Activated CD4-positive, alpha-beta T cell treated with anti-CD3 and anti-CD28 coated beads for 4 hours (primary cell): Measurements from ENCODE around the gene SYK.

Source experiments
- DNase-seq, 2 donors: peaks; one replicate each; pipeline ENCODE4 v3.0.0-alpha.2; 2020

Gene SYK

GRCh38 chr9:90909225-90909624, 107.6 kb downstream of the SYK start:
- no peak for DNase-seq

- DNase-seq: no peak
Observed at GRCh38 chr9:90909747-90910283, 108.2 kb downstream of the SYK start.

GRCh38 chr9:90914196-90914595, 112.6 kb downstream of the SYK start:
- no peak for DNase-seq

GRCh38 chr9:90914868-90915483, 113.4 kb downstream of the SYK start:
- DNase-seq: peak; percentile 70 to 71

GRCh38 chr9:90915693-90916092, 114.1 kb downstream of the SYK start:
- DNase-seq: peak in 1 of 2 donors; percentile 8

- DNase-seq: no peak
Observed at GRCh38 chr9:90916147-90916734, 114.6 kb downstream of the SYK start.

- no peak for DNase-seq
Observed at GRCh38 chr9:90919883-90920282, 118.3 kb downstream of the SYK start.

GRCh38 chr9:90921104-90921503, 119.5 kb downstream of the SYK start:
- DNase-seq: no peak

GRCh38 chr9:90921969-90922368, 120.3 kb downstream of the SYK start:
- no peak for DNase-seq

- no peak for DNase-seq
Observed at GRCh38 chr9:90925581-90926257, 124.1 kb downstream of the SYK start.

GRCh38 chr9:90926936-90927335, 125.3 kb downstream of the SYK start:
- DNase-seq: no peak

GRCh38 chr9:90927496-90927895, 125.9 kb downstream of the SYK start:
- no peak for DNase-seq

GRCh38 chr9:90929626-90930025, 128.0 kb downstream of the SYK start:
- DNase-seq: no peak

GRCh38 chr9:90933468-90933867, 131.8 kb downstream of the SYK start:
- no peak for DNase-seq

GRCh38 chr9:90939351-90939750, 137.7 kb downstream of the SYK start:
- DNase-seq: no peak

- DNase-seq: no peak
Observed at GRCh38 chr9:90940280-90940679, 138.7 kb downstream of the SYK start.

- DNase-seq: no peak
Observed at GRCh38 chr9:90941661-90942060, 140.0 kb downstream of the SYK start.

- no peak for DNase-seq
Observed at GRCh38 chr9:90942555-90942954, 140.9 kb downstream of the SYK start.

- DNase-seq: no peak
Observed at GRCh38 chr9:90943341-90943740, 141.7 kb downstream of the SYK start.

GRCh38 chr9:90945336-90945735, 143.7 kb downstream of the SYK start:
- no peak for DNase-seq

- no peak for DNase-seq
Observed at GRCh38 chr9:90946982-90947381, 145.4 kb downstream of the SYK start.
